ENCODE data around the gene RCSD1. TPM values are rescaled to one million over a fixed set of nuclear protein-coding genes. Genes with fewer than 3 reads are reported as not detected.
A peak's percentile ranks its signal among the peaks of the same experiment; 100 is the strongest.

RCSD1 gene
- total and polyA plus RNA-seq, 2 of the 13 experiments (the other 11 are each of a cell fraction or from before 2014, with no cell fraction given): not detected

DNA sequence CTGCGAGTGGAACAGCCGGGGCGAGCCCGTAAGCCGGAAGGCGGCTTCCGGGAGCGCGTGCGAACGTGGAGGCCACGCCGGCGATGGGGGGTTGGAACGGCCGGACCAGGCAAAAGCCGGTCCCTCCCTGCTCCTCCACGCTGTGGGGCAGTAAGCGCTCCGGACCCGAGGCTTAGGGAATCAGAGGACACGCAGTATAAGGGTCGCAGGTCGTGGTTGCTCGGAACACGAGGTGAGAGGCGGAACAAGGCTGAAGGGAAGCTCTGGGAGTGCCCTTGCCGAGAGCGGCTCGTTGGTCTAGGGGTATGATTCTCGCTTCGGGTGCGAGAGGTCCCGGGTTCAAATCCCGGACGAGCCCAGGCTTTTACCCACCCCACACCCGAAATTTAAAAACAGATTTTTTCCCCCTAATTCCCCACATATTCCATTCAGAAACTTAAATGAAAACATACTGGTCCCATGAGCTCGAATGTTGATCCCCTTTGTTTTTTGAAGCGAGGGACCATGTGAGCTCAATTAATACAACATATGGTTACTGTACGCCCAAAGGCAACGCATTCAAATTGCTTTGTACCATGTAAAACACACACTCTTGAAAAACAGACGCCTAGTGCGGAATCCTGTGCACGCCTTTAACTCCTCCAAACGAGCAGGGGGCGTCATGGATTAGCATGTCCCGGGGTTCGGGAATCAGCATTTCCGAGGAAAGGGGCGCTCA lies 84.6 kb downstream of the RCSD1 start (continued):
- TF ChIP-seq, protein P1, sequence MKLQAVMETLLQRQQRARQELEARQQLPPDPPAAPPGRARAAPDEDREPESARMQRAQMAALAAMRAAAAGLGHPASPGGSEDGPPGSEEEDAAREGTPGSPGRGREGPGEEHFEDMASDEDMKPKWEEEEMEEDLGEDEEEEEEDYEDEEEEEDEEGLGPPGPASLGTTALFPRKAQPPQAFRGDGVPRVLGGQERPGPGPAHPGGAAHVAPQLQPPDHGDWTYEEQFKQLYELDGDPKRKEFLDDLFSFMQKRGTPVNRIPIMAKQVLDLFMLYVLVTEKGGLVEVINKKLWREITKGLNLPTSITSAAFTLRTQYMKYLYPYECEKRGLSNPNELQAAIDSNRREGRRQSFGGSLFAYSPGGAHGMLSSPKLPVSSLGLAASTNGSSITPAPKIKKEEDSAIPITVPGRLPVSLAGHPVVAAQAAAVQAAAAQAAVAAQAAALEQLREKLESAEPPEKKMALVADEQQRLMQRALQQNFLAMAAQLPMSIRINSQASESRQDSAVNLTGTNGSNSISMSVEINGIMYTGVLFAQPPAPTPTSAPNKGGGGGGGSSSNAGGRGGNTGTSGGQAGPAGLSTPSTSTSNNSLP (IDR thresholded peaks at IDR 0.05; ENCODE audit: low read depth, low read length): no peak
- no peak for TF ChIP-seq GPN1 (CRISPR knock-in tag; IDR thresholded peaks at IDR 0.05; ENCODE audit: borderline replicate concordance)
- TF ChIP-seq MED13 (CRISPR knock-in tag; IDR thresholded peaks at IDR 0.05): 0 out of 2 replicates have a peak, but pooled peaks have one; percentile 65
- TF ChIP-seq ZNF136 (CRISPR knock-in tag; IDR thresholded peaks at IDR 0.05; ENCODE audit: low read depth): no peak
- TF ChIP-seq, protein P2, sequence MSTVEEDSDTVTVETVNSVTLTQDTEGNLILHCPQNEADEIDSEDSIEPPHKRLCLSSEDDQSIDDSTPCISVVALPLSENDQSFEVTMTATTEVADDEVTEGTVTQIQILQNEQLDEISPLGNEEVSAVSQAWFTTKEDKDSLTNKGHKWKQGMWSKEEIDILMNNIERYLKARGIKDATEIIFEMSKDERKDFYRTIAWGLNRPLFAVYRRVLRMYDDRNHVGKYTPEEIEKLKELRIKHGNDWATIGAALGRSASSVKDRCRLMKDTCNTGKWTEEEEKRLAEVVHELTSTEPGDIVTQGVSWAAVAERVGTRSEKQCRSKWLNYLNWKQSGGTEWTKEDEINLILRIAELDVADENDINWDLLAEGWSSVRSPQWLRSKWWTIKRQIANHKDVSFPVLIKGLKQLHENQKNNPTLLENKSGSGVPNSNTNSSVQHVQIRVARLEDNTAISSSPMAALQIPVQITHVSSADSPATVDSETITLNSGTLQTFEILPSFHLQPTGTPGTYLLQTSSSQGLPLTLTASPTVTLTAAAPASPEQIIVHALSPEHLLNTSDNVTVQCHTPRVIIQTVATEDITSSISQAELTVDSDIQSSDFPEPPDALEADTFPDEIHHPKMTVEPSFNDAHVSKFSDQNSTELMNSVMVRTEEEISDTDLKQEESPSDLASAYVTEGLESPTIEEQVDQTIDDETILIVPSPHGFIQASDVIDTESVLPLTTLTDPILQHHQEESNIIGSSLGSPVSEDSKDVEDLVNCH (CRISPR knock-in tag; IDR thresholded peaks at IDR 0.05): no peak
- peak; percentile 11; the same call in 1 of the 2 replicates for TF ChIP-seq ZKSCAN1 (IDR thresholded peaks at IDR 0.05; ENCODE audit: low read length)
- no peak for TF ChIP-seq KDM3A (CRISPR knock-in tag; IDR thresholded peaks at IDR 0.05; ENCODE audit: low read depth)
- no peak for TF ChIP-seq SMARCE1 (IDR thresholded peaks at IDR 0.05; ENCODE audit: borderline replicate concordance)
- TF ChIP-seq, protein P3, sequence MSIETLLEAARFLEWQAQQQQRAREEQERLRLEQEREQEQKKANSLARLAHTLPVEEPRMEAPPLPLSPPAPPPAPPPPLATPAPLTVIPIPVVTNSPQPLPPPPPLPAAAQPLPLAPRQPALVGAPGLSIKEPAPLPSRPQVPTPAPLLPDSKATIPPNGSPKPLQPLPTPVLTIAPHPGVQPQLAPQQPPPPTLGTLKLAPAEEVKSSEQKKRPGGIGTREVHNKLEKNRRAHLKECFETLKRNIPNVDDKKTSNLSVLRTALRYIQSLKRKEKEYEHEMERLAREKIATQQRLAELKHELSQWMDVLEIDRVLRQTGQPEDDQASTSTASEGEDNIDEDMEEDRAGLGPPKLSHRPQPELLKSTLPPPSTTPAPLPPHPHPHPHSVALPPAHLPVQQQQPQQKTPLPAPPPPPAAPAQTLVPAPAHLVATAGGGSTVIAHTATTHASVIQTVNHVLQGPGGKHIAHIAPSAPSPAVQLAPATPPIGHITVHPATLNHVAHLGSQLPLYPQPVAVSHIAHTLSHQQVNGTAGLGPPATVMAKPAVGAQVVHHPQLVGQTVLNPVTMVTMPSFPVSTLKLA (IDR thresholded peaks at IDR 0.05): 0 out of 2 replicates have a peak, but pooled peaks have one; percentile 28
- no peak; the same call in 1 of the 2 replicates for TF ChIP-seq RCOR2 (CRISPR knock-in tag; IDR thresholded peaks at IDR 0.05)
- TF ChIP-seq, protein P4, sequence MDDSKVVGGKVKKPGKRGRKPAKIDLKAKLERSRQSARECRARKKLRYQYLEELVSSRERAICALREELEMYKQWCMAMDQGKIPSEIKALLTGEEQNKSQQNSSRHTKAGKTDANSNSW (CRISPR knock-in tag; IDR thresholded peaks at IDR 0.05; ENCODE audit: borderline replicate concordance): peak; percentile 60; the same call in 1 of the 2 replicates
- TF ChIP-seq ATAD3A (CRISPR knock-in tag; IDR thresholded peaks at IDR 0.05): no peak
- TF ChIP-seq ZSCAN12 (CRISPR knock-in tag; IDR thresholded peaks at IDR 0.05): 0 out of 2 replicates have a peak, but pooled peaks have one; percentile 32
- peak; percentile 76 for TF ChIP-seq ZNF331 (CRISPR knock-in tag; IDR thresholded peaks at IDR 0.05)
- TF ChIP-seq, protein P5, sequence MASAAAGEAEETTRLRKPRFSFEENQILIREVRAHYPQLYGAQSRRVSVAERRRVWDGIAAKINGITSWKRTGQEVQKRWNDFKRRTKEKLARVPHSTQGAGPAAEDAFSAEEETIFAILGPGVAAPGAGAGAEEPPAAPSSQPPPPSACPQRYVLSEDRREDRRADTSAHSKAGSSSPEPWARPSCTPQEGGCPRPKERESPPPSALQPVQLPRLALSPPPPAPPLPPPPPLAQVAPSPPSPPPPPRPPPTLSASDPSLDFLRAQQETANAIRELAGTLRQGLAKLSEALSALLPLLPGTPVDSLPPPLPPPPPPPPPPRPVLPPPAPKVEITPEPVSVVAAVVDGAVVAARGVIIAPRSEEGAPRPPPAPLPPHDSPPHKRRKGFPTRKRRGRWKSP (CRISPR knock-in tag; IDR thresholded peaks at IDR 0.05): peak; percentile 30; the same call in 1 of the 2 replicates
- TF ChIP-seq ZNF44 (CRISPR knock-in tag; IDR thresholded peaks at IDR 0.05): peak; percentile 86
- TF ChIP-seq, protein P6, sequence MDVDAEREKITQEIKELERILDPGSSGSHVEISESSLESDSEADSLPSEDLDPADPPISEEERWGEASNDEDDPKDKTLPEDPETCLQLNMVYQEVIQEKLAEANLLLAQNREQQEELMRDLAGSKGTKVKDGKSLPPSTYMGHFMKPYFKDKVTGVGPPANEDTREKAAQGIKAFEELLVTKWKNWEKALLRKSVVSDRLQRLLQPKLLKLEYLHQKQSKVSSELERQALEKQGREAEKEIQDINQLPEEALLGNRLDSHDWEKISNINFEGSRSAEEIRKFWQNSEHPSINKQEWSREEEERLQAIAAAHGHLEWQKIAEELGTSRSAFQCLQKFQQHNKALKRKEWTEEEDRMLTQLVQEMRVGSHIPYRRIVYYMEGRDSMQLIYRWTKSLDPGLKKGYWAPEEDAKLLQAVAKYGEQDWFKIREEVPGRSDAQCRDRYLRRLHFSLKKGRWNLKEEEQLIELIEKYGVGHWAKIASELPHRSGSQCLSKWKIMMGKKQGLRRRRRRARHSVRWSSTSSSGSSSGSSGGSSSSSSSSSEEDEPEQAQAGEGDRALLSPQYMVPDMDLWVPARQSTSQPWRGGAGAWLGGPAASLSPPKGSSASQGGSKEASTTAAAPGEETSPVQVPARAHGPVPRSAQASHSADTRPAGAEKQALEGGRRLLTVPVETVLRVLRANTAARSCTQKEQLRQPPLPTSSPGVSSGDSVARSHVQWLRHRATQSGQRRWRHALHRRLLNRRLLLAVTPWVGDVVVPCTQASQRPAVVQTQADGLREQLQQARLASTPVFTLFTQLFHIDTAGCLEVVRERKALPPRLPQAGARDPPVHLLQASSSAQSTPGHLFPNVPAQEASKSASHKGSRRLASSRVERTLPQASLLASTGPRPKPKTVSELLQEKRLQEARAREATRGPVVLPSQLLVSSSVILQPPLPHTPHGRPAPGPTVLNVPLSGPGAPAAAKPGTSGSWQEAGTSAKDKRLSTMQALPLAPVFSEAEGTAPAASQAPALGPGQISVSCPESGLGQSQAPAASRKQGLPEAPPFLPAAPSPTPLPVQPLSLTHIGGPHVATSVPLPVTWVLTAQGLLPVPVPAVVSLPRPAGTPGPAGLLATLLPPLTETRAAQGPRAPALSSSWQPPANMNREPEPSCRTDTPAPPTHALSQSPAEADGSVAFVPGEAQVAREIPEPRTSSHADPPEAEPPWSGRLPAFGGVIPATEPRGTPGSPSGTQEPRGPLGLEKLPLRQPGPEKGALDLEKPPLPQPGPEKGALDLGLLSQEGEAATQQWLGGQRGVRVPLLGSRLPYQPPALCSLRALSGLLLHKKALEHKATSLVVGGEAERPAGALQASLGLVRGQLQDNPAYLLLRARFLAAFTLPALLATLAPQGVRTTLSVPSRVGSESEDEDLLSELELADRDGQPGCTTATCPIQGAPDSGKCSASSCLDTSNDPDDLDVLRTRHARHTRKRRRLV (CRISPR knock-in tag; IDR thresholded peaks at IDR 0.05): peak; percentile 69; the same call in 1 of the 2 replicates
